ENCODE data around the gene DDX60. TPM values are rescaled to one million over a fixed set of nuclear protein-coding genes. Genes with fewer than 3 reads are reported as not detected.

Gene DDX60
- total and polyA plus RNA-seq, 10 of the 15 experiments (the other 5 are each of a cell fraction or from before 2014, with no cell fraction given), result 2.7 to 28.4 (median 6.3) TPM

- TF ChIP-seq NFXL1 (IDR thresholded peaks at IDR 0.05; ENCODE audit: borderline replicate concordance), result no peak
- TF ChIP-seq RAD51 (IDR thresholded peaks at IDR 0.05), result no peak
- TF ChIP-seq MYB (IDR thresholded peaks at IDR 0.05; ENCODE audit: borderline replicate concordance, low read depth, low read length), result no peak
- TF ChIP-seq CEBPZ (IDR thresholded peaks at IDR 0.05; ENCODE audit: low read depth, low read length), result no peak
- TF ChIP-seq HCFC1 (IDR thresholded peaks at IDR 0.05; ENCODE audit: low read length), result peak; percentile 23
- no peak for TF ChIP-seq PRDM15 (CRISPR knock-in tag; IDR thresholded peaks at IDR 0.05)
- no peak for TF ChIP-seq NR2C2 (IDR thresholded peaks at IDR 0.05; ENCODE audit: borderline replicate concordance, control insufficient read depth, insufficient read length, low read depth)
- TF ChIP-seq ZNF622 (IDR thresholded peaks at IDR 0.05), result no peak
- TF ChIP-seq PBX3 (IDR thresholded peaks at IDR 0.05; ENCODE audit: insufficient replicate concordance, low read depth, low read length), result no peak
- TF ChIP-seq IRF5 (IDR thresholded peaks at IDR 0.05; ENCODE audit: borderline replicate concordance), result no peak
- no peak for TF ChIP-seq NKRF (conservative IDR thresholded peaks at IDR 0.05)
- TF ChIP-seq EP300 (IDR thresholded peaks at IDR 0.05; ENCODE audit: borderline replicate concordance in 1 of 2, control insufficient read depth in 1 of 2, low read depth in 2 of 2, low read length in 2 of 2), result peak; percentile 34 to 57; a peak in 2 of 4 replicates
- peak; percentile 94 for TF ChIP-seq IKZF1 (conservative IDR thresholded peaks at IDR 0.05)
- peak; percentile 79; the same call in 1 of the 2 replicates for TF ChIP-seq GATAD2B (conservative IDR thresholded peaks at IDR 0.05; ENCODE audit: low read depth)
- no peak for TF ChIP-seq ZNF24 (IDR thresholded peaks at IDR 0.05)
- TF ChIP-seq SMAD1 (IDR thresholded peaks at IDR 0.05; ENCODE audit: low read depth, partially characterized antibody), result no peak
- TF ChIP-seq SMAD5 (IDR thresholded peaks at IDR 0.05; ENCODE audit: low read depth), result no peak
Observed at GRCh38 chr4:168318266-168318895, at the start of gene DDX60 (continued).
